Smooth muscle cell (in vitro differentiated cells): ENCODE measurements around the gene ACRBP. TPM values are rescaled to one million over a fixed set of nuclear protein-coding genes. Genes with fewer than 3 reads are reported as not detected.

ENCODE experiments used
- DNase-seq: peaks from one replicate; lab custom pipeline; 2025; ENCODE audit not compliant: unreplicated experiment; lab: John Stamatoyannopoulos, UW
- H2AFZ ChIP-seq: fragments of 200-600 bp; sonication (generic); 2 replicates; pipeline ENCODE4 v1.6.0; 2016; ENCODE audit warnings: antibody characterized with exemption, low read depth, mild to moderate bottlenecking
- H3F3A ChIP-seq: fragments of 200-600 bp; sonication (generic); 2 replicates; pipeline ENCODE4 v1.6.0; 2017; ENCODE audit warnings: antibody characterized with exemption, low read depth
- H3K27ac ChIP-seq: fragments of 200-600 bp; sonication (generic); 2 replicates; pipeline ENCODE4 v1.5.1; 2016; ENCODE audit warnings: low read depth, mild to moderate bottlenecking
- H3K27me3 ChIP-seq: fragments of 200-600 bp; sonication (generic); 2 replicates; pipeline ENCODE4 v1.6.1; 2016; ENCODE audit warnings: low read depth, mild to moderate bottlenecking
- H3K36me3 ChIP-seq: fragments of 200-600 bp; sonication (generic); 2 replicates; pipeline ENCODE4 v1.5.1; 2016; ENCODE audit warnings: low read depth
- H3K4me1 ChIP-seq: fragments of 200-600 bp; sonication (generic); 2 replicates; pipeline ENCODE4 v1.5.1; 2016; ENCODE audit warnings: low read depth
- H3K4me2 ChIP-seq: fragments of 200-600 bp; sonication (generic); 2 replicates; pipeline ENCODE4 v1.6.0; 2016; ENCODE audit warnings: mild to moderate bottlenecking
- H3K4me3 ChIP-seq: fragments of 200-600 bp; sonication (generic); 2 replicates; pipeline ENCODE4 v1.5.1; 2016; ENCODE audit warnings: mild to moderate bottlenecking
- H3K79me2 ChIP-seq: fragments of 200-600 bp; sonication (generic); 2 replicates; pipeline ENCODE4 v1.6.0; 2016; ENCODE audit warnings: low read depth, mild to moderate bottlenecking
- H3K9ac ChIP-seq: fragments of 200-600 bp; sonication (generic); 2 replicates; pipeline ENCODE4 v1.6.0; 2016; ENCODE audit warnings: low read depth
- H3K9me3 ChIP-seq: fragments of 200-600 bp; sonication (generic); replicated peaks from 2 replicates; pipeline ENCODE4 v1.5.1; 2016; ENCODE audit warnings: low read depth
- H4K20me1 ChIP-seq: fragments of 200-600 bp; sonication (generic); 2 replicates; pipeline ENCODE4 v1.6.0; 2016; ENCODE audit warnings: low read depth
- WGBS: methylation state at CpG from one replicate; pipeline ENCODE4 v1.1.7; 2016; ENCODE audit warnings: low lambda C conversion rate; 5-methylcytosine and 5-hydroxymethylcytosine counted together
- polyA plus RNA-seq: library from polyadenylated mRNA; unstranded; fragments of >200 nt; fragmentation: Nextera tagmentation; extraction: Ambion mirVana; gene quantifications from 2 replicates; pipeline ENCODE4 v1.2.1, GENCODE V29; 2016
- total RNA-seq: library from RNA; depleted of rRNA; stranded (reverse); fragments of >200 nt; gene quantifications from 2 replicates; pipeline ENCODE4 v1.2.3, GENCODE V29; 2014
- TF ChIP-seq, protein P1 (sequence below): fragments of 200-600 bp; sonication (generic); IDR thresholded peaks from 2 replicates; pipeline ENCODE4 v1.5.1; 2017; ENCODE audit warnings: borderline replicate concordance, mild to moderate bottlenecking, antibody characterized with exemption; ENCODE audit not compliant: insufficient read depth, poor library complexity, severe bottlenecking

ACRBP gene
- total and polyA plus RNA-seq, 2 experiments from 2014 or later, result not detected

GRCh38 chr12:6630736-6631135 is 16.5 kb downstream of the ACRBP start:
- TF ChIP-seq, protein P1, sequence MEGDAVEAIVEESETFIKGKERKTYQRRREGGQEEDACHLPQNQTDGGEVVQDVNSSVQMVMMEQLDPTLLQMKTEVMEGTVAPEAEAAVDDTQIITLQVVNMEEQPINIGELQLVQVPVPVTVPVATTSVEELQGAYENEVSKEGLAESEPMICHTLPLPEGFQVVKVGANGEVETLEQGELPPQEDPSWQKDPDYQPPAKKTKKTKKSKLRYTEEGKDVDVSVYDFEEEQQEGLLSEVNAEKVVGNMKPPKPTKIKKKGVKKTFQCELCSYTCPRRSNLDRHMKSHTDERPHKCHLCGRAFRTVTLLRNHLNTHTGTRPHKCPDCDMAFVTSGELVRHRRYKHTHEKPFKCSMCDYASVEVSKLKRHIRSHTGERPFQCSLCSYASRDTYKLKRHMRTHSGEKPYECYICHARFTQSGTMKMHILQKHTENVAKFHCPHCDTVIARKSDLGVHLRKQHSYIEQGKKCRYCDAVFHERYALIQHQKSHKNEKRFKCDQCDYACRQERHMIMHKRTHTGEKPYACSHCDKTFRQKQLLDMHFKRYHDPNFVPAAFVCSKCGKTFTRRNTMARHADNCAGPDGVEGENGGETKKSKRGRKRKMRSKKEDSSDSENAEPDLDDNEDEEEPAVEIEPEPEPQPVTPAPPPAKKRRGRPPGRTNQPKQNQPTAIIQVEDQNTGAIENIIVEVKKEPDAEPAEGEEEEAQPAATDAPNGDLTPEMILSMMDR, result no peak
- no peak for DNase-seq
- Histone ChIP-seq H2AFZ (no peak overlapping the region), H3K27me3 (no peaks in the 10 kb centered on the region), H3K4me1 (peaks cover 16% of the 10 kb centered on the region), H3K4me2 (no peak overlapping the region), H3K4me3 (no peak overlapping the region), H3K79me2 (no peaks in the 10 kb centered on the region), H3K9ac (no peak overlapping the region), H3K36me3 (no peaks in the 10 kb centered on the region), H3K9me3 (no peaks in the 10 kb centered on the region), H3K27ac (no peak overlapping the region), H3F3A (no peaks in the 10 kb centered on the region), H4K20me1 (no peaks in the 10 kb centered on the region)
- 65% methylated on average over 5 of the region's 5 CpGs for WGBS

DNA sequence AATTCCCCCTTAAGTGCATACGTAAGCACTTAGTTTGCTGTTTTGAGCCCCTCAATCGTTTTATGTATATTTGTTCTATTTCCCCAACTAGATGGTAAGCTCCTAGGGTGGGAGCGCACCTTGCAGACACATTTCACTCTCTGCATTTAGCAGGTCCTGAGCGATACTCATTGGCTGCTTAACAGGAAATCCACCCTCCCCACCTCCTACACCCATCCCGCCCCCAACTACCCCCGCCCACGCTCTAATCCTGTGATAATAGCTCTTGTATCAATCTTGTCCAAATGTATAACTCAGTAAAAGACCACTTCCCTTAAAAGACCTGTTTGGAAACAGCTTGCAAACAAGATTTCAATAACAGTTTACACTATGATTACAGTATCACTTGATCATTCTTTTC is 19.6 kb downstream of the ACRBP start:
- no peaks in the 10 kb centered on the region for H3K79me2 ChIP-seq
- no peaks in the 10 kb centered on the region for H3K9me3 ChIP-seq
- H3K9ac ChIP-seq, result no peak overlapping the region
- H3K4me3 ChIP-seq, result no peak overlapping the region
- no peak for DNase-seq
- H4K20me1 ChIP-seq, result no peaks in the 10 kb centered on the region
- H3K4me2 ChIP-seq, result no peak overlapping the region
- WGBS, result 73% methylated on average over 7 of the region's 7 CpGs
- H3K27me3 ChIP-seq, result no peaks in the 10 kb centered on the region
- no peak overlapping the region for H2AFZ ChIP-seq
- H3K27ac ChIP-seq, result no peak overlapping the region
- H3K4me1 ChIP-seq, result peaks cover 6% of the 10 kb centered on the region
- H3K36me3 ChIP-seq, result no peaks in the 10 kb centered on the region
- no peaks in the 10 kb centered on the region for H3F3A ChIP-seq
- TF ChIP-seq, protein P1, result no peak

DNA sequence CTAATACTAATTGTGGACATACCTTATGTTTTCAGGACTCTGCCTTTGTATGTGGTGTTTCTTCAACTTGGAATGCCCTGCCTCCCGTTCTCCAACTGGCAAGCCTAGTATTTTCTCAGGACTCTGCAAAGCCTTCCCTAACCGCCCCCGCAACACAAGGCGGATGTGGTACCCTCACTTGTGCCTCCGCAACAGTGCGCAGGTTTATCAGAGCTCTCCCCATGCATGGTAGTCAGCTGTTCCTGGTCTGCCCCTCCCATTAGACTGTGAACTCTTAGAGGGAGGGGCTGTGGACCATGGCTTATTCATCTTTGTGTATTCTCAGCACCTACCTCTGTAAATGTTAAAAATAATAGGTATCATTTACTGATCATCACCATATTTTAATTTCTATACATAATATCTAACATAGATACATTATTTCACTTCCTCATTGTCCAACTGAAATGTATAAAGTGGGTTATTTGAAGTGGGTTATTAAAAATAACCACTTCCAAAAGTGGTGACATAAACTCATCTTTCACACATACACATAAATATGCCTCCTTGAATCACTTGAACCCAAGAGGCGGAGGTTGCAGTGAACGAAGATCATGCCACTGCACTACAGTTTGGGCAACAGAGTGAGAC is 20.5 kb downstream of the ACRBP start:
- WGBS, result 93% methylated on average over 8 of the region's 8 CpGs
- TF ChIP-seq, protein P1, result no peak

GRCh38 chr12:6620885-6621274 is 26.4 kb downstream of the ACRBP start:
- no peak overlapping the region for H2AFZ ChIP-seq

More for the DNA sequence above, 20.5 kb downstream of the ACRBP start:
- DNase-seq, result no peak
- H2AFZ ChIP-seq, result no peak overlapping the region
- no peaks in the 10 kb centered on the region for H3F3A ChIP-seq
- H3K9me3 ChIP-seq, result no peaks in the 10 kb centered on the region
- H3K27me3 ChIP-seq, result no peaks in the 10 kb centered on the region
- no peak overlapping the region for H3K4me2 ChIP-seq
- no peaks in the 10 kb centered on the region for H4K20me1 ChIP-seq
- H3K79me2 ChIP-seq, result no peaks in the 10 kb centered on the region
- H3K36me3 ChIP-seq, result no peaks in the 10 kb centered on the region
- no peak overlapping the region for H3K4me3 ChIP-seq
- no peak overlapping the region for H3K9ac ChIP-seq
- no peaks in the 10 kb centered on the region for H3K4me1 ChIP-seq
- H3K27ac ChIP-seq, result no peak overlapping the region

More at GRCh38 chr12:6620885-6621274, 26.4 kb downstream of the ACRBP start:
- no peaks in the 10 kb centered on the region for H3K4me1 ChIP-seq
- WGBS, result 97% methylated on average over 28 of the region's 29 CpGs
- no peaks in the 10 kb centered on the region for H3K27me3 ChIP-seq
- TF ChIP-seq, protein P1, result no peak
- no peaks in the 10 kb centered on the region for H3K9me3 ChIP-seq
- peak overlapping the region; percentile 74 for H3K4me2 ChIP-seq
- H3K79me2 ChIP-seq, result no peaks in the 10 kb centered on the region
- H3K9ac ChIP-seq, result no peak overlapping the region
- no peak overlapping the region for H3K4me3 ChIP-seq
- no peaks in the 10 kb centered on the region for H4K20me1 ChIP-seq
- no peaks in the 10 kb centered on the region for H3K36me3 ChIP-seq
- H3K27ac ChIP-seq, result no peak overlapping the region
- no peaks in the 10 kb centered on the region for H3F3A ChIP-seq
- DNase-seq, result no peak
